ENCODE results near the gene EXOSC2.

Gene EXOSC2

DNA sequence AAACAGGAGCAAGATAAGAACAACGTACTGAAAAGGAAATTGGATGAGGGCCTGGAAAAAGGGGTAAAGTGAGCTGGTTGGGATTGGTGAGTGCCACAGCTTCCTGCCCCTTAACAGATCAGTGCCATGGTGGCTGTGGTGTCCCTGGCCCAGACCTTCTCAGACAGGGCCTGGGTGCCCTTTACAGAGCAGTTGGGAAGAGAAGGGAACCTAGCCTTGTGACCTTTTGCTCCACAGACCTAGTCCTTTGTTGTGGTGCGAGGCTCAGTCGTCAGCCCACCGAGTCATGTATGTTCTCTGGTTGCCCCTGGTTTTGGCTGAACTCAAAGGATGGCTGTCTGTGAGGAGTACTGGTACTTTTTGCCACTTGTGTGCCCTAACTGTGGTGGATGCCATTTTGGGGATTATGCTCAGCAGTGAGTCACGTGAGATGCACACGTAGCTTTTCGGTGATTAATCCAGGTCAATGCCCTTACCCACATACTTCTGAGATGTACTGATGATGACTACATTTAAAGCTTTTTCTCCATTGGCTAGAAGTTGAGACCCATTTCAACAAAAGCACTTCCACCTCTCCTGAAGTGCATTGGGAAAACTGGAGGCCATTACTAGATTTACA lies 48.4 kb downstream of the EXOSC2 start:
- no peak for DNase-seq

DNA sequence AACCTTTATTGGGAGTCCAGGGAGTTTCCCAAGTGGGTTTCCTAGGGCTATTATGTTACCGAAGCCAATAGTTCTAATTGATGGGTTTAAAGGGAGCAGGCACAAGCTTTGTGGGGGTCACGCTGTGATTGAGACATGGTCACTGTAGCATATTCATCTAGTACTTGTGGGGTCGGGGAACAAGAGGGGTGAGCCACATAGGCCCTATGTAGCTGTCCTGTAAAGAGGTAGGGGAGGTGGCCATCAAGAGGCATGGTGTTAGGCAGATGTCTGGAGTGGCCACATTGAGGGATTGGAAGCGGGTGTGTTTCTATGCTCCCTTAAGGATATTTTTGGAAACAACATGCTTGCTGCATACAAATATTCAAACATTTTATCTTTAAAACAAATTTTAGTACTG lies 50.1 kb downstream of the EXOSC2 start:
- DNase-seq, result no peak

DNA sequence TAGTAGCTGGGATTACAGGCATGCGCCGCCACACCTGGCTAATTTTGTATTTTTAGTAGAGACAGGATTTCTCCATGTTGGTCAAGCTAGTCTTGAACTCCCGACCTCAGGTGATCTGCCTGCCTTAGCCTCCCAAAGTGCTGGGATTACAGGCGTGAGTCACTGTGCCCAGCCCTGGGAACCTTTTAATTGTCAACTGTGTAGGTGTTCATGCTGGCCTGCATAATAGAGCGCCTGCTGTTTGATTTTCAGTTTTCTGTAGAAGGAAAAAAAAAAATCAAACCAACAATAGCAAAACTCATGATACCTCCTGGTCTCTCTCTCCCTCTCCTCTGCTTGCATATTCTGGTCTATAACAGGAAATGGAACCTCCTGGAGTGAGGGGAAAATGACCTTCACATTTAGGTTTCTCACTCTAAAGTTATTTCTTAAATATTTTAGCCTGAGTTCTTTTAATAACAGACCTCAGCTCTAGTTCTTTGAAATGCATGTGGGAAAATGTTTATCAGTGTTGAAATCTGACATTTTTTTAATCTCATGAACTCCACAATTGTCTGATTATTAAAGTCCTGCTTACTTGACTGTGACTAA lies 51.7 kb downstream of the EXOSC2 start:
- no peak for DNase-seq

DNA sequence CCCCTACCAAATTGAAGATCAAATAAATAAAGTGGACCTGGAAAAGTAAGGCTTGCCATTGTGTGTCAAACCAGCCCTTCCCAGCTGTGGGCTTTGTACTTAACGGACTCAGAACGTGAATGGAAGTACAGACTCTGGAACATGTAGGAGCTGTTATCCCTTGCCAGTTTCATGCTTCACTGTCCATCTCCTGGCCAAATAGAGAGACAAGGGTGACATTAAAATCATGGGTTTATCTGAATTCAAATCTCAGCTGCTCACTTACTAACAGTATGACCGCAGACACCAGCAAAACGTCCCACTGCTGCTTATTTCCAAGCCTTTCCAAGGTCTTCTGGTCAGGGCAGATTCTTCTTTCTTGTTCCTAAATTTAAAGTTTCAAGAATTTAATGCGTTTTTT lies 52.2 kb downstream of the EXOSC2 start:
- DNase-seq, result no peak

DNA sequence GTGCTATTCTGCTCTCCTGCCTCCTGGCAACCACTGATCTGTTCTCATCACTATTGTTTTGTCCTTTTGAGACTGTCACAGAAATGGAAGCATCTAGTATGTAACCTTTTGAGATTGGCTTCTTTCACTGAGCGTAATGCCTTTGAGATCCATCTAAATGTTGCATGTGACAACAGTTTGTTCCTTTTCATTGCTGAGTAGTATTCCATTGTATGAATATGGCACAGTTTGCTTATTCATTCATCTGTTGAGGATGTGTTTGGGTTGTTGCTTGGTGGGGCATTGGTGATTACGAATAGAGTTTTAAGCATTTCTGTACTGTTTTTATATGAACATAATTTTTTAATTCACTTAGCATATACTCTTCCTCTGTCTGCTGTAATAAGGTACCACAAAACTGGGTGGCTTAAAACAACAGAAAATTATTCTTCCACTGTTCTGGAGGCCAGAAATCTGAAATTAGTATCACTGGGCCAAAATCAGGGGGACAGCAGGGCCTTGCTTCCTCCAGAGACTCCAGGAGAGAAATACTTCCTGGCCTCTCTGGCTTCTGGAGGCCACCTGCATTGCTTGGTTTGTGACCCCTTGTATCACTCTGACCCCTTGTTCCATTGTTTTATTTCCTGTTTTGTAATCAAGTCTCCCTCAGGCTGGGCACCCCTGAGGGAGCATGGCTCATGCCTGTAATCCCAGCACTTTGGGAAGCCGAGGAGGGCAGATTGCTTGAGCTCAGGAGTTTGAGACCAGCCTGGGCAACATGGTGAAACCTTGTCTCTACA lies 53.0 kb downstream of the EXOSC2 start:
- no peak for DNase-seq

DNA sequence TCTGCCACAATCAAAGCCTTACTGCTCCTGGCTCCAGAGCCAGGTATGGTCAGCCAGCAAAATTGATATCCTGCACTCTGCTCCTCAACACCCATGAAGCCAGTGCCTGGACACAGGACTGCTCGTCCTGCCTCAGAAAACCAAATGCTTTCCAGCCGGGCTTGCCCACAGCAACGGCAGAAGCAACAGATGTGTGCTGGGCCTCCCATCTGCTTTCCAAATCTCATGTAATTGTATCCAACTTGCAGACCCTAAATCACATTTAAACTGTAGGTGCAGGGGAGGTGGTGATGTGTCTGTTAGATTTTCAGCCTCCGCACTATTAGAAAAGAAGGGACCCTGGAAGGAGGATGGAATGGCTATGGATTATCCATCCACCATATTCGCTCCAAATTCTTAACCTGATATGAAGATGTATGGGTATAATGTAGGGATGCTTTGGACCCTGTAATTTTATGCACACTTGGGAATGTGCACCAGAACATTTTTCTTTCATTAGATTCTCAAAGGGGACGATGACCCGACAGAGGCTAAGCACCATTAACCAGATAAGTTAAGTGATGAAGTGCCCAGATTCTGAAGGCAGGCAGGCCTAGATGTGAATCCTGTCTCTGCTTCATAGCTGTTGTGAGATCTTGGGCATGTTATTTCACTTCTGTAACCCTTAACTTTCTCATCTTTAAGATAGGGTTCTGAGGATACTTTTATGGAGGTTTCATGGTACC lies 58.2 kb downstream of the EXOSC2 start:
- no peak for DNase-seq
